NCI-H345 (cell line): ENCODE data around the gene ARHGAP23.
"Not testable (repeated sequence)": the region's sequence is repeated elsewhere in the genome, so short reads cannot be mapped to it uniquely, and the experiment has no call there.

Source experiments
- DNase-seq: peaks from one replicate; lab custom pipeline; 2025; lab: John Stamatoyannopoulos, UW

The ARHGAP23 gene

DNA sequence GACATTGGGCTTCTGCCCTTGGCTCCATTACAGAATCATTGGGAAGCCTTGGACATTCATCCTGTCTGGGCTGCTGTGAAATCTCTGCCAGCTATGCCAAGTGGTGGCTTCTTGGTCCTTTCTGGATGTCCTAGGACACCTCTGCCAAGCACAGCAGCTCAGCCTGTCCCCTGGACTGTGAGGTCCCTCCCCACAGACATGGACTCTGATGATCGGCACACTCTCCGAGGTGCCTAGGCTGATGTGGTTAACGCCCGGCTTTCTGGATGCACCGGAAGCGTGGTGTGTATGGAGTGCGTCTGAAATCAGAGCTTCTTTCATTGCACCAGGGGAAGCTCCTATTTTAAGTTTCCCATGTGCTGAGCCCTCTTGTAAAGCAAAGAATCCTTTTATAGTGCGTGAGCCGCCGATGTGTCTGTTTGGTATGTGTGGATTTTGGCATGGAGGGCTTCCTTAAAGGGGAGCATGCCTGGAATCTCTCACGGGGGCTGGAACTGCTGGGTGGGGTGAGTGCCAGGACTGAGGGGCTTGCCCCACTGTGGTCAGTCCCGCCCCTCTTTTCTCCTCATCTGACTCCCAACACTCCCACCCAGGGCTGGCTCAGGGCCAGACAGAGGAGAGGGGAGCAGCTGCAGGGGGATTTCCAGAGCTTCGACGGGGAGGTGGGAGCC lies 7.0 kb upstream of the ARHGAP23 start:
- DNase-seq, result no peak

DNA sequence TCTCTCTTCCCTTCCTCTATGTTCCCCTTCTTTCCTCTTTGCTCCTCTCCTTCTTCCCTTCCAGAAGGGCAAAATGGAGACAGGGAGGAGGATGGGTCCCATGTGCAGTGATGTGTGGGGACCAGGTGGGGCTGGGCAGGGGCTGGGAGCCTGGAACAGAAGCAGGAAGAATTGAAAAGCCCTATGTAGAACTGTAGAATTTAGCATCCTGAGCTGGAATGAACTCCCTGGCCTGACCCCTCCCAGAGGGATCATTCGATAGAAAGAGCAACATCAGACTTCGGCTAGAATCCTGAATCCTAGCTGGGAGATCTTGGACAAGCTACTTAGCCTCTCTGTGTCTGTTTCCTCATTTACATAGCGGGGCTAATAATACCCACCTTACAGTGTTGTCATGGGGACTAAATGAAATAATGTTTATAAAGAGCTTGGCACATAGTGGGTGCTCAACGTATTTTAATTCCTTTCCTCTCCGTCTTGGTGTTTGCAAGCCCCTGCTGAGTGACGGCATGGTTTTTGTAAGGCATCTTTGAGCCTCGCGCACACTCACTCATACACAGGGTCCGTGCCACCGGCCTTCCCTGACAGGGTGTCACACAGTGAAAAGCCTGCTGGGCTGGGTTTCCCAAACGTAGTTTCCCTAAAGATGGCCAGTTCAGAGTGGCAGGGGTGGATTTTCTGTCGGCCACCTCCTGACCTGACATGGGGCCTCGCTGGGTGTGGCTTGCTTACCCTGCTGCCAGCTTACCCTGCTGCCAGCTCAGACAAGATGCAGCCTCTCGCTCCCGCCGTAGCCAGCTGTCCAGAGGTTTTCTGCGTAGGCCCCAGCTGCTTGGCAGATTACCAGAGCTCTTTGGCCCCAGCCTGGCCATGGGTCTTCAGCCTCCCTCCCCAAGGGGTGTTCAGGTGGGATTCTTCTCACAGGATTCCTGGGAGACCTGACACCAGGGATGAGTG lies 6.1 kb upstream of the ARHGAP23 start:
- no peak for DNase-seq

DNA sequence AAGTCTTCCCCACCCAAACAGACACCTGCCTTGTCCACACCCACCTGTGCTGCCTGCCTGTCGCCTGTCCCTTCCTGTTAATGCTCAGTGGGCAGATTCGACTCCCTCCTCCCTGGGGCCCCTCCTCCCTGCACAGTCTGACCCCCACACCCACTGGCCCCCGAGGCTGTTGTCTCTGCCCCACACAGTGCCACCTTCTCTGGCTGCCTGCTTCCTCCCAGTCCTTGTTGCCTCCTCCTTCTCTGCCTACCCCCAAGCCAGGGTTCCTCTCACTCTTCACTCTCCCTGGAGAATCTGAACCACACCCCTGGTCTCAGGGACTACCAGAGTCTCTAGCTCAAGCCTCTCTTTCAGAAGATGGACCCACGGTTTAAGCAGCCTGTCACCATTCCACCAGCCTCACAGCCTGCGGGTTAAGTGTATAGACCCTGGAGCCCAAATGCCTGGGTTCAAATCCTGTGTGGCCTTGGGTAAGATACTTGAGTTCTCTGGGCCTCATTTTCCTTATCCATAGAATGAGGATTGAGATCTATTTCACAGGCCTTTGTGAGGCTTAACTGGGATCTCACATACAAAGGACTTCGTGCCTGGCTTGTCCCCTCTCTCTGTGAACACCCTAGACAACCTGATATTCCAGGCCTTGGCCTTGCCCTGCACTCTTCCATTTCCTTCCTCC lies 3.8 kb upstream of the ARHGAP23 start:
- no peak for DNase-seq

- DNase-seq, result no peak
These were observed 3.2 kb upstream of the ARHGAP23 start for GRCh38 chr17:38425031-38425430.

DNA sequence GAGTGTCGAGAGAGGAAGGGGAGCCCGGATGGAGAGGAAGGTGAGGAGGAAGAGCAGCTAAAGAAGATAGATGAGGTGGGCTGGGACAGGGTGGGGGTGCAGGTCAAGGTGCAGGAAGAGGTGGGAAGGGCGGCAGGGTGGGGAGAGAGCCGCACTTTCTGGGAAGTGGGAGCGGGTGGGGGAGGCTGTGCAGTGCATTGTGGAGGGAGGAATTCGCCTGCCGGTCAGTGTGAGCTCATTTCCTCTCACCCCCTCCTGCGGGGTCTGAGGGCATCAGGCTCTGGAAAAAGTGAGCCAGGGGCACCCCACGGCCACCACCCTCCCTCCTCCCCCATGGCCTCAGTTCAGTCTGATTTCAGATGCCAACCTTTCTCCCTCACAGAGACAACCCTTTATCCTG lies 2.5 kb upstream of the ARHGAP23 start:
- no peak for DNase-seq

- DNase-seq, result no peak
These were observed 1.8 kb upstream of the ARHGAP23 start for GRCh38 chr17:38426441-38426840.

DNA sequence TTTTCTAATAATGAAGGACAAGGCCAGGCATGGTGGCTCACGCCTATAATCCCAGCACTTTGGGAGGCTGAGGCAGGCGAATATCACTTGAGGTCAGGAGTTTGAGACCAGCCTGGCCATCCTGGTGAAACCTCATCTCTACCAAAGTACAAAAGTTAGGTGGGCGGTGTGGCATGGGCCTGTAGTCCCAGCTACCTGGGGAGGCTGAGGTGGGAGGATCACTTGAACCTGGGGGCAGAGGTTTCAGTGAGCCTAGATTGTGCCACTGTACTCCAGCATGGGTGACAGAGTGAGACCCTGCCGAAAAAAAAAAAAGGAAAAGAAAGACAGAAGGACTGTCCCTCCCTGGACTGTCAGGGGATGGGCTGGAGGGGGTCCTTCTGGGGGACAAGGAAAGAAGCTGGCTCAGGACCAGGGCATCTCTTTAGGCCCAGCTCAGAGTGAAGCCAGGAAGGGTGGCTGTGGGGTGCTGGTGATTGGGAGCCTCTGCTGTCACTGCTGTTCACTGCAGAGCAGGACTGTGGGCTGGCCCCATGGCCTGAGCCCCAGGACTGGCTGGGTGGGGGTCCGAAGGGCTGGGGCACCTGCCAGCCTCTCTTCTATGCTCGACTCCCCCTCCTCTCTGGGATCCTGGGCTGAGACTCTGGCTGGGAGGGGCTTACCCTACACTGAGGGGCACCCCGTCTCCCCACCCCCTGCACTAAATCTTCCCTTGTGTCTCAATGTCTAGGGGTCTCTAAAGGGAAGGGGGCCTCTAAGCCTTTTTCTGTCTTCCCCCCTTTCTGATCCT lies 909 bp upstream of the ARHGAP23 start:
- DNase-seq, result no peak

DNA sequence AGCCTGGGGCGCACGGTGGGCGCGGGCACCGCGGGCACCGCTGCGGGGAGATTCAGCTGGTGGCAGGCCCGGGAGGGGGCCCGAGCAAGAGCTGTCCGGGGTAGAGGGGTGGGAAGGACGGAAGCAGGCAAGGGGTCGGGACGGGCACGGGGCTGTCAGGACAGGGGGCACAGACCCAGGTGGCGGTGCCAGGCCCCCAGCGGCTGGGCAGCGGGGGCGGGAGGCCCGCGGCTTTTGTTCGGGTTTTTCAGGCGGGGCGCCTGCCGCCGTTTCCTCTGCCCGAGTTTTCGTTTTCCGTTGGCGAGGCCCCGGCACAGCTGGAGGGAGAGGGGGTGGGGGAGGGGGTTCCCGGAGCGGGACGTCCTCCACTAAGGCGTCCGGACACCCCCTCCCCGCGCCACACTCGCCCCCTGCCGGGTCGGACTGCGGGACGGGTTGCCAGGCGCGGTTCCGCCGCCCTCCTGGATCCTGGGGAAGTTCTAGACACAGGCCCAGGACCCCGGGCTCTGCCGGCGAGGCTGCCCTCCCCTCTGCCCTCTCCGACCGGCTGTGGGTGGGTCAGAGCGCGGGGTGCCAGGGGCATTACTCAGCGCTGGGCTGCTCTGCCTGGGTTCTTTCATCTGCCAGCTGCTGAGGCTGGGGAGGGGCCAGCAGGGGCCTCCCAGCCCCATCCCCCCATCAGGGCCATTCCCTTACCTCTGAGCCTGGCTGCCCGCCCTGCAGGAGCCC lies 543 bp downstream of the ARHGAP23 start:
- no peak for DNase-seq

GRCh38 chr17:38429476-38430100 lies 1.3 kb downstream of the ARHGAP23 start:
- DNase-seq, result no peak

DNA sequence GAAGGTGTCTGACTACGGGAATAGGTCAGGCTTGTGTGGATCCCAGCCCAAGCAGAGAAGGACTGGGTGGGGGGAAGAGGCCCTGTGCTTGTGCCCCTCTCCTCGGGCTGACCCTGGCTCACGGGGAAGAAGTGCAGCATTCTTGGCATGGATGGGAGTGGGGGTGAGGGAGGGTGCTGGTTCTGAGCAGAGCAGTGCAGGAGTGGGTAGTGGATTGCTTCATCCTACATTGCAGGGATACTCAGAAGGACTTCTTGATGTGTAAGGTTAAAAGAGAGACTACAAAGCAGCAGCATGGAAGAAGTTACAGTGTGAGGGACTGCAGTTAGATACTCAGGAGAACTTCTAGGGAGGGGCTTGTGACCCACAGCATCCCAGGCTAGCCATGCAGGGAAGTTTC lies 2.1 kb downstream of the ARHGAP23 start:
- DNase-seq, result no peak

DNA sequence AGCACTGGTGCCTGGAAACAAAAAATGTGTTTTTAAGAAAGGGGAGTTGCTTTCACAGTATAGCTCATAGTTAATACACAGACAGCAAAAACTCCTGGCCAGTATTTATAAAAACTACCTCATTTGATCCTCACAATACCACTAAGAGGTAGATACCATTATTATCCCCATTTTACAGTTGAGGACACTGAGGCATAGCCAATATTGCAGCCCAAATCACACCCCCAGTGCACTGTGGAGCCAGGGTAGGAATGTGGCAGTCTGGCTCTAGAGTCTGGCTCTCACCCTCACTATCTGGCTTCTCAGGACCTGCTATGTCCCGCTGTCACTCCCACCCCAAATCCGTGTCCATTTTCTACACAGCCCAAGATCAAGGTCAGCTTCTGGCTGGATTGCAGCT lies 2.6 kb downstream of the ARHGAP23 start:
- no peak for DNase-seq

GRCh38 chr17:38431346-38432145 lies 3.3 kb downstream of the ARHGAP23 start:
- DNase-seq, result no peak

- no peak for DNase-seq
These were observed 6.0 kb downstream of the ARHGAP23 start for GRCh38 chr17:38434178-38434665.

GRCh38 chr17:38435795-38436194 lies 7.5 kb downstream of the ARHGAP23 start:
- DNase-seq, result no peak

DNA sequence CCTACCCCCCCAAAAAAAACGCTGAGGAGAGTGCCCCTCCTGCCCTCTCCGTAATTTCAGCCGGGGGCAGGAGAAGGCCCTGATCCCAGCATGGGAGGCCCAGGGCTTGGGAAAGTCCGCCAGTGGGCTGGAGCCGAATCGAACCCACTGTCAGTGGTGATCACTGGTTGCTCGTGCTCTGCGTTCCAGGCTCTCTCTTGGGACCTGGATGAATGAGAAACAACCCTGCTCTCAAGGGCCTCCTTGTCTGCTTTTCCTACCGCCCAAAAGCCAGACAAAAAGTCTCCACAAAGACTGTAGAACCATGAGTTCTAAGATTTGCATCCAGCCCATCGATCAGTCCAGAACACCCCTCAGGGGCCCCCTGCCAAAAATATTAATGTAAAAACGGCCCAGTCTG lies 8.1 kb downstream of the ARHGAP23 start:
- DNase-seq, result no peak

- DNase-seq, result not testable (repeated sequence)
These were observed 9.0 kb downstream of the ARHGAP23 start for GRCh38 chr17:38437313-38437712.

DNA sequence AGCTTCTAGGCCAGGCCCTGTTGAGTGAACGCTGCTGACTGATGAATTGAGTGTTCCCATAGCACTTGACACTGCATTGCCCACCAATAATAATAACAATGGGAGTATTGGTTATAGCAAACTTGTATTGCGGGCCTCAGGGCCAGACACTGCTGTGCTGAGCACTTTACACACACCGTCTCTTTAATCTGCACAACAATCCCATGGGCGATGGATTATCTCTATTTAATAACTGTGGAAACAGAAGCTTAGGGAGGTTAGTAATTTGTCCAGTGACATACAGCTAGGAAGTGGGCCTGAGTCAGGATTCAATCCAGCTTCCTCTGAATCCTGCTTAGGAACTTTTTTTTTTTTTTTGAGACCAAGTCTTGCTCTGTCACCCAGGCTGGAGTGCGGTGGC lies 11.2 kb downstream of the ARHGAP23 start:
- no peak for DNase-seq

GRCh38 chr17:38440614-38441397 lies 12.5 kb downstream of the ARHGAP23 start:
- DNase-seq, result no peak
